Endothelial cell of hepatic sinusoid (primary cell): Measurements from ENCODE around the gene STIM1.
"Not testable (repeated sequence)": the region's sequence is repeated elsewhere in the genome, so short reads cannot be mapped to it uniquely, and the experiment has no call there.

Experiments
- in situ Hi-C: cut with HindIII; loops from 2 replicates; pipeline ENCODE4 v1.10.0; 2017; ENCODE audit warnings: low sequenced_read_pairs

Gene STIM1

GRCh38 chr11:3879967-3880542, 24.6 kb downstream of the STIM1 start:
- in situ Hi-C loops, result no loop called here

DNA sequence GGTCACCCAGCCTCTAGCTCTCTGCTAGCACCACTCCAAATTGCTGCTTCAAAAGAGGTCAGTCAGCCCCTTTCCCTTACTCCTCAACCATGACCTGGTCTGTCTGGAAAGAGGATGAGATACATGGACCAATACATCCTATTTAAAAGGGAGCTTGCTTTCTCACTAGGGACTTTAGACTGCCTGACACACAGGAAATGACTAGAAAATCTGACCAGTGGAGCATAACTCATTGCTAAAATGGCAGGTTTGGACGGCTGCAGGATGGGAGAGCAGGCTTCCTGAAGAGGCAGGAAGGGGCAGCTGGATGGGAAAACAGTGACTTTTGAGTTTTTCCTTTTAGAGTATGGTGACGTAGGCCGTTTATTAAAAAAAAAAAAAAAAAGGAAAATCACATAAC, 25.3 kb downstream of the STIM1 start:
- in situ Hi-C loops, result no loop called here

- in situ Hi-C loops, result no loop called here
Measured at GRCh38 chr11:3882655-3883054, 27.2 kb downstream of the STIM1 start.

DNA sequence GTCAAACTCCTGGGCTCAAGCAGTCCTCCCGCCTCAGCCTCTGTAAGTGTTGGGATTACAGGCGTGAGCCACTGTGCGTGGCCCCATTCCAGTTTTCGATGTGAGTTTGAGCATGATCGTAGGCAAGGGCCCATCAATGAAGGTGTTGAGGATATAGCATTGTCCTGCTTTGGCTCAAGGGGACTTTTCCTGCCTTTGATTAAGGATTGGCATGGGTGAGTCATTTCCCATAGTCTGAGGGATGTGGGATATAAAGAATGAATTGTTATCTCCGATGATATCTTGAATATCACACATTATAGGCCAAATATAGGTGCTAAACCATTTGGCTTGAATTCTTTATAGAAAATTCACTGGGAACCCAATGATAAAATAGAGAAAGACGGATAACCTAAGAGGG, 30.4 kb downstream of the STIM1 start:
- in situ Hi-C loops, result no loop called here

DNA sequence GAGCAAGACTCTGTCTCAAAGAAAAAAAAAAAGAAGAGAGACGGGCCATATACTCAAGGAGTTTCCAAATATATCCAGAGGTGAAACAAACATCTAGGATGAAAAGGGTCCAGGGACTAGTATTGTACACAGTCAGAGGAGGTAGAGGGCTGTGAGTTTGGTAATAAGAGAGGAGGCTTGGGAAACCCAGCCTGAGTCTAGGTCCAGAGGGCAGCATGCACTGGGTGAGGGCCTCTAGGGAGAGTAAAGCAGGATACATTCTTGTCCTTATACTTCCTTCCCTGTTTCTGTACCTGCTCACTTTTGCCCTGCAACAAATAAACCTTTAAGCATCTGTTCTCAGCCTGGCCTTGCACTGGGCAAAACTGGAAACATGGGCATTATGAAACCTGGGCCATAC, 31.5 kb downstream of the STIM1 start:
- in situ Hi-C loops, result no loop called here

- in situ Hi-C loops, result no loop called here
Measured at GRCh38 chr11:3888876-3889275, 33.4 kb downstream of the STIM1 start.

GRCh38 chr11:3890014-3890413, 34.5 kb downstream of the STIM1 start:
- in situ Hi-C loops, result no loop called here

DNA sequence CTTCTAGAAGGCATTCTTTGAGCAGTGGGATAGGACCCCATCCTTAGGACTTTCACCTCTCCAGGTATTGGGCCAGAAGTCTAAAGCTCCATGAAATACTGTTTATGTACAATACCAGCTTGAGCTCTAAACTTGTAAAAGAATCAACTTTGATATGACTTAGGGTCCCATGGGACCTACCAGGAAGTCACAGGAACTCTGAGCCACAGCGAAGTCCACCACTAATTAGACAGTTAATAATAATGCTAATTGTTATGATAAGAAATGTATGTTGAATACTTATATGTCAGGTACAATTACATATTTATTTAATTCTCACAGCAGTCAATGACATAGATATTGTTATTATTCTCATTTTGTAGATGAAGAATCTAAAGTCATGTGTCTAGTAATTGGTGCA, 35.3 kb downstream of the STIM1 start:
- in situ Hi-C loops, result no loop called here

GRCh38 chr11:3891751-3892150, 36.3 kb downstream of the STIM1 start:
- in situ Hi-C loops, result no loop called here

- in situ Hi-C loops, result no loop called here
Measured at GRCh38 chr11:3892156-3892555, 36.7 kb downstream of the STIM1 start.

DNA sequence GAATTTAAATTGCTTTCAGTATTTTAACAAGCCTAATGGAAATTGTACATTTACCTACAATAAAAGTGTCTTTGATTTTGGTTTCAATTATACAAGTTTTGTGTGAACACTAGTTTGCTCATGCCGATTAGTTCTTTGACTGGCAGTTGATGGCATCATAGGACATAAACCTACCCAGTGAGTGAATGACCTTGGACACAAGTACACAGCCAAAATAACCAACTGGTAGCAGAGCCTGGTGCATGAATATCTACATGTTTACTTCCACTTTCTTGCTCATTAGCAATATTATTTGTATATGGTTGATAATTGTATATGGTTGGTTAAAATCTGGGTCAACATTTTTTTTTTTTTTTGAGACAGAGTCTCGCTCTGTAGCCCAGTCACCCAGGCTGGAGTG, 37.8 kb downstream of the STIM1 start:
- in situ Hi-C loops, result no loop called here

GRCh38 chr11:3894128-3894731, 38.8 kb downstream of the STIM1 start:
- in situ Hi-C loops, result no loop called here

DNA sequence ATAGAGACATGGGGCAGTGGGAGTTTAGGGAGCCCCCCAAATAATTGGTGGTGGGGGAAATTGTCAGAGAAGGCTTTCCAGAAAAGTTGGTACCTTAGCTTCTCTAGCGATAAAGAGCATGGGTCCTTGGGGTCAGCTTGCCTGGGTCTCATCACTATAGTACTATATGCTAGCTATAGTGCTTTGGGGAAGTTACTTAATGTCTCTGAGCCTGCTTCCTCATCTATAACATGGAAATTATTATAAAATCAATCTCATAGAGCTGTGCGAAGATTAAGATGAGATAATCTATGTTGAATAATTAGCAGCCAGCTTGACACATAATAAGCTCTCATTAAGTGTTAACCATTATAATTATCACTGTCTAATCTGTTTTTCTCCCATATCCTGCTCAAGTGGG, 41.2 kb downstream of the STIM1 start:
- in situ Hi-C loops, result no loop called here

GRCh38 chr11:3900230-3900629, 44.8 kb downstream of the STIM1 start:
- in situ Hi-C loops, result not testable (repeated sequence)

GRCh38 chr11:3901249-3902025, 46.0 kb downstream of the STIM1 start:
- in situ Hi-C loops, result no loop called here

- in situ Hi-C loops, result no loop called here
Measured at GRCh38 chr11:3902441-3902840, 47.0 kb downstream of the STIM1 start.

GRCh38 chr11:3903207-3903896, 47.9 kb downstream of the STIM1 start:
- in situ Hi-C loops, result no loop called here

DNA sequence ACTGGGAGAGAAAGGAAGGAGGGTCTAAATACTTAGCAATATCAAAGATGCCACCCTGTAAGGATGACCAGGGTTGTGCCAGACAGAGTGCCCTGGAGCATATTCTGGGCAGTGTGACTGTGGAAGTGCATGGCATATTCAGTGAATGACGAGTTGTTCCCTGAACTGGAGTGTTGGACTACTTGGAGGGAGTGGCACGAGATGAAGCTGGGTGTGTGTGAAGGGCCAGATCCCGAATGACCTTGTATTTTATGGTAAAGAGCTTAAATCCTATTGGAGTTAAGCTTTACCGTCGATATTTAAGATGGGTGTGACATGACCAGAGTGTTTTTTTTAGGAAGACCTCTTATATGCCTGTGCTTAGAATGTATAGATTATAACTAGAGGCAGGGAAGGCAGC, 48.8 kb downstream of the STIM1 start:
- in situ Hi-C loops, result no loop called here

GRCh38 chr11:3905080-3905953, 49.9 kb downstream of the STIM1 start:
- in situ Hi-C loops, result no loop called here

DNA sequence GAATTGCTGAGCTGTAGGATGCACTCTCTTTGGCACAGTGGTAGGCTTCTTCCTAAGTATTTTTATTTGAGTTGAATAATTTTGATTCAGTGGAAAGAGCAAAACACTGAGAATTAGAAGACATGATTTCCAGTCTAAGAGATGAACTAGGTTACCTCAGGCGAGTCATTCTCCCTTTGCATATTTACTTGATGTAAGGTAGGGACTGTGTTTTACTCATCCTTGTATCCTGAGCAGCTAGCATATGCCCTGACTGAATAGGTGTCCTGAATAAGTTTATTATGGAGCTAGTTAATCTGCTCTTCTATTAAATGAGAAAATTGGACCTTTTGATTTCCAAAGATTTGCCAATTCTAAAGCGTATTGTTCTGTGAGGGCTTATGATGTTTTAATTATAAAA, 50.7 kb downstream of the STIM1 start:
- in situ Hi-C loops, result no loop called here

- in situ Hi-C loops, result no loop called here
Measured at GRCh38 chr11:3907590-3907989, 52.1 kb downstream of the STIM1 start.
